ENCODE results near the gene SPOCK3. TPM values are rescaled to one million over a fixed set of nuclear protein-coding genes. Genes with fewer than 3 reads are reported as not detected.

Gene SPOCK3
- total and polyA plus RNA-seq, 10 of the 15 experiments (the other 5 are each of a cell fraction or from before 2014, with no cell fraction given) = 0.06 to 0.39 (median 0.09) TPM; not detected in 5

- peak; percentile 14 for TF ChIP-seq BCL3 (IDR thresholded peaks at IDR 0.05; ENCODE audit: borderline replicate concordance, insufficient read depth, low read depth, low read length, poor library complexity, severe bottlenecking)
- TF ChIP-seq IKZF2 (IDR thresholded peaks at IDR 0.05) = 0 out of 4 replicates have a peak, but pooled peaks of 1 of the 2 experiments have one; percentile 36
- peak; percentile 56 for TF ChIP-seq JUNB (IDR thresholded peaks at IDR 0.05)
- no peak for TF ChIP-seq KAT2A (conservative IDR thresholded peaks at IDR 0.05; ENCODE audit: control insufficient read depth, low read depth, low read length)
- TF ChIP-seq CBX5 (IDR thresholded peaks at IDR 0.05; ENCODE audit: low read depth) = no peak
- TF ChIP-seq SIX5 (IDR thresholded peaks at IDR 0.05; ENCODE audit: low read depth, low read length, severe bottlenecking) = no peak
- no peak for TF ChIP-seq IRF5 (IDR thresholded peaks at IDR 0.05; ENCODE audit: borderline replicate concordance)
- no peak for TF ChIP-seq REST (IDR thresholded peaks at IDR 0.05; ENCODE audit: low read depth, low read length)
- no peak for TF ChIP-seq ZBTB11 (CRISPR knock-in tag; IDR thresholded peaks at IDR 0.05)
- no peak for TF ChIP-seq NR2C1 (IDR thresholded peaks at IDR 0.05)
- no peak for TF ChIP-seq CEBPZ (IDR thresholded peaks at IDR 0.05; ENCODE audit: low read depth, low read length)
- no peak for TF ChIP-seq SREBF1 (IDR thresholded peaks at IDR 0.05; ENCODE audit: low read length)
- no peak for TF ChIP-seq DPF2 (IDR thresholded peaks at IDR 0.05)
- TF ChIP-seq NFYB (IDR thresholded peaks at IDR 0.05; ENCODE audit: insufficient read depth, low read depth, low read length) = no peak
- no peak for TF ChIP-seq ZNF207 (IDR thresholded peaks at IDR 0.05; ENCODE audit: borderline replicate concordance)
- no peak for TF ChIP-seq PAX8 (IDR thresholded peaks at IDR 0.05)
- peak; percentile 55; the same call in 1 of the 2 replicates for TF ChIP-seq FOXM1 (IDR thresholded peaks at IDR 0.05; ENCODE audit: low read depth, low read length)
Measured at GRCh38 chr4:167114416-167114971, 119.8 kb downstream of the SPOCK3 start (continued).

All from GM12878 (cell line).